Caco-2 (cell line): ENCODE measurements around the gene VASP. TPM values are rescaled to one million over a fixed set of nuclear protein-coding genes. Genes with fewer than 3 reads are reported as not detected.
"Not testable (repeated sequence)": the region's sequence is repeated elsewhere in the genome, so short reads cannot be mapped to it uniquely, and the experiment has no call there.

Experiments used
- BruUV-seq: library from RNA; stranded (reverse); fragments of 400-500 nt; replicated peaks from 2 replicates; lab custom pipeline; 2021; lab: Mats Ljungman, UMichigan
- CTCF ChIA-PET: fragments of 300-600 bp; sonication (Branson Sonifier 250); formaldehyde crosslinking; loops from one replicate; lab custom pipeline; 2022; ENCODE audit warnings: antibody characterized with exemption; lab: Charles Lee
- POLR2A ChIA-PET: fragments of 300-600 bp; sonication (Branson Sonifier 250); formaldehyde crosslinking; loops from one replicate; lab custom pipeline; 2022; ENCODE audit warnings: antibody characterized with exemption; lab: Charles Lee
- DNase-seq, 2 experiments: peaks; one replicate each; pipeline versions ENCODE4 v3.0.0 to v3.0.0-alpha.2; 2020 to 2022
- H3K27me3 ChIP-seq: replicated peaks from 2 replicates; pipeline ENCODE4 v1.6.0; 2011; ENCODE audit warnings: low read length; ENCODE audit not compliant: control insufficient read depth, insufficient read depth
- H3K36me3 ChIP-seq: 2 replicates; pipeline ENCODE4 v1.5.1; 2011; ENCODE audit warnings: low read length; ENCODE audit not compliant: control insufficient read depth, insufficient read depth
- H3K4me1 ChIP-seq: fragments of 250-450 bp; sonication (Bioruptor Pico); 2 replicates; pipeline ENCODE4 v1.5.1; 2020; ENCODE audit warnings: mild to moderate bottlenecking
- H3K4me3 ChIP-seq: 2 replicates; pipeline ENCODE4 v1.5.1; 2011; ENCODE audit warnings: low read depth, mild to moderate bottlenecking, control low read depth, low read length
- H3K9me3 ChIP-seq: fragments of 250-450 bp; sonication (Bioruptor Pico); 2 replicates; pipeline ENCODE4 v1.5.1; 2020; ENCODE audit warnings: mild to moderate bottlenecking, moderate library complexity
- H3K27ac Mint-ChIP-seq: one replicate; pipeline ENCODE4 v1.8.0; 2022; ENCODE audit warnings: mixed read lengths; ENCODE audit not compliant: unreplicated experiment
- H3K27me3 Mint-ChIP-seq: one replicate; pipeline ENCODE4 v1.8.0; 2022; ENCODE audit warnings: mixed read lengths; ENCODE audit not compliant: insufficient read depth, unreplicated experiment
- H3K36me3 Mint-ChIP-seq: one replicate; pipeline ENCODE4 v1.8.0; 2022; ENCODE audit warnings: mild to moderate bottlenecking, mixed read lengths; ENCODE audit not compliant: insufficient read depth, unreplicated experiment
- H3K4me1 Mint-ChIP-seq: one replicate; pipeline ENCODE4 v1.8.0; 2022; ENCODE audit warnings: low read depth, mixed read lengths; ENCODE audit not compliant: unreplicated experiment
- H3K4me3 Mint-ChIP-seq: one replicate; pipeline ENCODE4 v1.8.0; 2022; ENCODE audit warnings: mild to moderate bottlenecking, moderate library complexity, mixed read lengths; ENCODE audit not compliant: unreplicated experiment
- H3K9me3 Mint-ChIP-seq: one replicate; pipeline ENCODE4 v1.8.0; 2022; ENCODE audit warnings: mixed read lengths; ENCODE audit not compliant: unreplicated experiment
- intact Hi-C: fragments of 100-400 bp; cut with micrococcal nuclease; formaldehyde crosslinking; loops from one replicate; pipeline ENCODE4 v1.10.0; 2022; ENCODE audit not compliant: unreplicated experiment
- total RNA-seq: library from RNA; stranded (reverse); gene quantifications from 2 replicates; pipeline ENCODE4 v1.2.3, GENCODE V29; 2022
- TF ChIP-seq, protein P1 (sequence below), 2 experiments: fragments of 200-600 bp in 1 of 2; IDR thresholded peaks; 1 replicate in 1 of 2; 2 replicates in 1 of 2; pipeline versions ENCODE4 v1.5.1 to v1.8.0; 2011 to 2022; ENCODE audit warnings: antibody characterized with exemption in 1 of 2, control low read depth in 1 of 2, inconsistent platforms in 1 of 2, low read depth in 1 of 2, low read length in 1 of 2, mild to moderate bottlenecking in 1 of 2, moderate library complexity in 1 of 2; ENCODE audit not compliant: insufficient read depth in 1 of 2, severe bottlenecking in 1 of 2, unreplicated experiment in 1 of 2

The VASP gene
- total RNA-seq, 1 experiment from 2014 or later, result 72.4 TPM

DNA sequence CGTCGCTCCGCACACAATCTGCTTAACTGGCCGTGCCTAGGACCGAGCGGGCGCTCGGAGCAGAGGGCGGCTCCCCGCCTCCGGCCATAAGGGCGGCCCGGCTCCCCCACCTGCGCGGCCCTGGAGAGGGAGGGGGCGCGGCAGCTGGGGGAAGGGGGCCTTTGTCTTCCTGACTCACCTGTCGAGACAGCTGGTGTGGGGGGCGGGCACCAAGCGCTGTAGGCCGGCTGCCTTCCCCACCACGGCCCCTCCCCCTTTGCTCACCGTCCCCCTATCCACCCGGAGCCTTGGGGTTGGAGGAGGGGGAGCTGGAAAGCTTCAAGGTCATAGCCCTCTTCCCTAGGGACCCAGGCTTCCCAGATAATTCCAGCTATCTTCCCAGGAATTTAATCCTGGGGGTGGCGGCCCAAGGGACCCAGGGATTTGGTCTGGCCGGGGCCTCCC, 1.2 kb downstream of the VASP start:
- peaks cover 34% of the 10 kb centered on the region for H3K36me3 Mint-ChIP-seq
- POLR2A ChIA-PET, result interaction anchor here (0.5 to 0.6 kb wide), 2 partner anchors 20 to 161 kb away, joined by 3 to 4 read pairs; no protein-coding TSS in a partner anchor
- peak overlapping the region; percentile 74 for H3K27ac Mint-ChIP-seq
- Histone ChIP-seq H3K4me3 (peak overlapping the region; percentile 80), H3K4me1 (peaks cover 11% of the 10 kb centered on the region), H3K36me3 (no peaks in the 10 kb centered on the region), H3K9me3 (no peaks in the 10 kb centered on the region), H3K27me3 (no peaks in the 10 kb centered on the region)
- H3K4me3 Mint-ChIP-seq, result peak overlapping the region; percentile 91
- H3K27me3 Mint-ChIP-seq, result no peaks in the 10 kb centered on the region
- H3K4me1 Mint-ChIP-seq, result peaks cover 12% of the 10 kb centered on the region
- TF ChIP-seq, protein P1, sequence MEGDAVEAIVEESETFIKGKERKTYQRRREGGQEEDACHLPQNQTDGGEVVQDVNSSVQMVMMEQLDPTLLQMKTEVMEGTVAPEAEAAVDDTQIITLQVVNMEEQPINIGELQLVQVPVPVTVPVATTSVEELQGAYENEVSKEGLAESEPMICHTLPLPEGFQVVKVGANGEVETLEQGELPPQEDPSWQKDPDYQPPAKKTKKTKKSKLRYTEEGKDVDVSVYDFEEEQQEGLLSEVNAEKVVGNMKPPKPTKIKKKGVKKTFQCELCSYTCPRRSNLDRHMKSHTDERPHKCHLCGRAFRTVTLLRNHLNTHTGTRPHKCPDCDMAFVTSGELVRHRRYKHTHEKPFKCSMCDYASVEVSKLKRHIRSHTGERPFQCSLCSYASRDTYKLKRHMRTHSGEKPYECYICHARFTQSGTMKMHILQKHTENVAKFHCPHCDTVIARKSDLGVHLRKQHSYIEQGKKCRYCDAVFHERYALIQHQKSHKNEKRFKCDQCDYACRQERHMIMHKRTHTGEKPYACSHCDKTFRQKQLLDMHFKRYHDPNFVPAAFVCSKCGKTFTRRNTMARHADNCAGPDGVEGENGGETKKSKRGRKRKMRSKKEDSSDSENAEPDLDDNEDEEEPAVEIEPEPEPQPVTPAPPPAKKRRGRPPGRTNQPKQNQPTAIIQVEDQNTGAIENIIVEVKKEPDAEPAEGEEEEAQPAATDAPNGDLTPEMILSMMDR (IDR thresholded peaks at IDR 0.05; ENCODE audit: insufficient read depth in 1 of 2, low read depth in 1 of 2, low read length in 1 of 2, severe bottlenecking in 1 of 2, unreplicated experiment in 1 of 2), result no peak
- no TSS peak for BruUV-seq
- CTCF ChIA-PET, result interaction anchor here (0.6 to 1.2 kb wide), 2 partner anchors 20 to 134 kb away, joined by 3 read pairs; no protein-coding TSS in a partner anchor
- peak; percentile 71 to 76 for DNase-seq
- no peaks in the 10 kb centered on the region for H3K9me3 Mint-ChIP-seq
- intact Hi-C loops, result no loop called here

DNA sequence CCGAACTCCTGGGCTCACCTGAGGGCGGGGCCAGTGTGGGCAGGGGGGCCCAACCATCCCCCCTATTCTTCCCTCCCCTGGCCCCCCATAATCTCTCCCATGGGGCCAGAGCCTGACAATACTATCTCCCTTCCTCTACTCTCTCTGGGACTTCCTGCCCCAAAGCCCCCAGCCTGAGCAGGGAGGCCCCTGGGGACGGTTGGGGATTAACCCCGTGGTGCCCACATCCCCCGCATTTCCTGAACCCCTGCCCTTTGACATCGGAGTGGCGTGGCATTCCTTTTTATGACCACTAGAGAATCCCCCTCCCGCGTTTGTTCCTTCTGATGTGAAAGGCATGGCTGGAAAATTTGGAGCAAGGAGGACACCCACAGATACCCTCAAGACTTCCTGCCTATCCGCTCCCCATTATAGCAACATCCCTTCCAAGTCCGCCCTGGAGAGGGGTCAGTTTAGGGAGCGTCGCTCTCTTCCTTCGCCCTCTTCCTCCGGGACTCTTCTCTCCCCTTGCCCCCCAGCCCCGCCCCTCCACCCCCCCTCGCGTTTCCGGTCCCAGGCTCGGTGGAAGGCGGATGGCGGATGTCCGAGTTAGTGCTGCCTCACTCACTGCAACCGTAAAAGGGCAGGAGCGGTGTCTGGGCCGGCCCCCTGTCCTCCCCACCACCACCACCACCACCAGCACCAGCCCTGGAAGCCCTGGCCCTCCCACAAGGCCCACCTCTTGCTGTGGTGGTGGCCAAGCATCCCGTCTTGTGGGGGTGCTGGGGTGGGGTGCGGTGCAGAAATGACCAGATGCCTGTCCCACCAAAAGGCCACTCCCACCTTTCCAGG, 1.8 kb downstream of the VASP start:
- Mint-ChIP-seq H3K4me3 (peak overlapping the region; percentile 91), H3K9me3 (no peaks in the 10 kb centered on the region), H3K4me1 (peaks cover 17% of the 10 kb centered on the region), H3K36me3 (peaks cover 40% of the 10 kb centered on the region), H3K27ac (peak overlapping the region; percentile 74), H3K27me3 (no peaks in the 10 kb centered on the region)
- POLR2A ChIA-PET, result no interaction called here
- H3K36me3 ChIP-seq, result no peaks in the 10 kb centered on the region
- intact Hi-C loops, result no loop called here
- H3K4me1 ChIP-seq, result peaks cover 17% of the 10 kb centered on the region
- no peaks in the 10 kb centered on the region for H3K9me3 ChIP-seq
- BruUV-seq, result no TSS peak
- peak overlapping the region; percentile 80 for H3K4me3 ChIP-seq
- no peak for DNase-seq
- CTCF ChIA-PET, result interaction anchor here (0.6 to 1.2 kb wide), 2 partner anchors 20 to 133 kb away, joined by 3 read pairs; no protein-coding TSS in a partner anchor
- no peaks in the 10 kb centered on the region for H3K27me3 ChIP-seq
- TF ChIP-seq, protein P1 (IDR thresholded peaks at IDR 0.05; ENCODE audit: insufficient read depth in 1 of 2, low read depth in 1 of 2, low read length in 1 of 2, severe bottlenecking in 1 of 2, unreplicated experiment in 1 of 2), result no peak

DNA sequence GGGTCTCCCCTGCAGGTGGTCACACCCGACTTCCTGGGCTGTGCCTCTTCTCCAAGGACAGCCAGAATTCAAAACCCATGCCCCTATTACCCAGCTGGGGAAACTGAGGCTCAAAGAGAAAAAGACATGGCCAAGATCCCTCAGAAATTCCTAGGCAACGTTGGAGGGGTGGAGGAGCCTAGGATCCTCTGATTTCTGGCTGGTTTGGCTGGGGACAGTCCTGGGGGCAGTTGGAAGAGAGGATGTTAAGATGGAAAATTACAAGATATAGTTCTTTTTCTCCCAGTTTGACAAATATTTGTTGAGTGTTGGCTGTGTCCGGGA, 2.4 kb downstream of the VASP start:
- TF ChIP-seq, protein P1 (IDR thresholded peaks at IDR 0.05; ENCODE audit: insufficient read depth in 1 of 2, low read depth in 1 of 2, low read length in 1 of 2, severe bottlenecking in 1 of 2, unreplicated experiment in 1 of 2), result no peak
- H3K9me3 Mint-ChIP-seq, result no peaks in the 10 kb centered on the region
- POLR2A ChIA-PET, result no interaction called here
- DNase-seq, result no peak
- Histone ChIP-seq H3K4me3 (no peak overlapping the region), H3K27me3 (no peaks in the 10 kb centered on the region), H3K9me3 (no peaks in the 10 kb centered on the region), H3K36me3 (no peaks in the 10 kb centered on the region), H3K4me1 (peaks cover 23% of the 10 kb centered on the region)
- no TSS peak for BruUV-seq
- peaks cover 40% of the 10 kb centered on the region for H3K36me3 Mint-ChIP-seq
- CTCF ChIA-PET, result no interaction called here
- H3K4me3 Mint-ChIP-seq, result peak overlapping the region; percentile 91
- no peak overlapping the region for H3K27ac Mint-ChIP-seq
- H3K4me1 Mint-ChIP-seq, result peaks cover 20% of the 10 kb centered on the region
- intact Hi-C loops, result no loop called here
- no peaks in the 10 kb centered on the region for H3K27me3 Mint-ChIP-seq

DNA sequence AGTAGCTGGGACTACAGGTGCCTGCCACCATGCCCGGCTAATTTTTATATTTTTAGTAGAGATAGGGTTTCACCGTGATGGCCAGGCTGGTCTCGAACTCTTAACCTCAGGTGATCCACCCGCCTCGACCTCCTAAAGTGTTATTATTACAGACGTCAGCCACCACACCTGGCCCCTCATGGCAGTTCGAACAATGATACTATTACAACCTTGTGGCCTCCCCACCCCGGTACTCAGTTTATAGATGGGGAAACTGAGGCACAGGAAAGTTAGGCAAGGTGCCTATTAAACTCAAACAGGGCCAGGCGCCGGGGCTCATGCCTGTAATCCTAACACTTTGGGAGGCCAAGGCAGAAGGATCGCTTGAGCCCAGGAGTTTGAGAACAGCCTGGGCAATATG, 3.1 kb downstream of the VASP start:
- H3K27me3 ChIP-seq, H3K27me3 Mint-ChIP-seq, H3K4me3 Mint-ChIP-seq, POLR2A ChIA-PET, H3K4me3 ChIP-seq, DNase-seq, H3K9me3 Mint-ChIP-seq, CTCF ChIA-PET, H3K36me3 ChIP-seq, H3K9me3 ChIP-seq, BruUV-seq, H3K27ac Mint-ChIP-seq, intact Hi-C loops: not testable (repeated sequence)
- Mint-ChIP-seq H3K4me1 (peaks cover 16% of the 10 kb centered on the region), H3K36me3 (peaks cover 41% of the 10 kb centered on the region)
- peaks cover 26% of the 10 kb centered on the region for H3K4me1 ChIP-seq
